Adrenal gland (tissue), 5 donors: ENCODE measurements around the gene GMPPA.

Experiments used
- POLR2A ChIP-seq, 2 donors: fragments of 450-650 bp; IDR thresholded peaks; one replicate each; pipeline ENCODE4 v1.6.1; 2017; ENCODE audit warnings: antibody characterized with exemption in 2 of 2, mild to moderate bottlenecking in 2 of 2, moderate library complexity in 1 of 2
- TF ChIP-seq, protein P1 (sequence below), 6 experiments: fragments of 450-650 bp in 4 of 6; fragments of 200-600 bp in 2 of 6; sonication (generic) in 1 of 6; IDR thresholded peaks; 1 replicate in 5 of 6; 2 replicates in 1 of 6; pipeline versions ENCODE4 v1.5.1 to v1.8.0; 2016 to 2021; ENCODE audit warnings: antibody characterized with exemption in 6 of 6, mild to moderate bottlenecking in 2 of 6, moderate library complexity in 1 of 6
- donor health status: DM: no; HTN: no; CAD: no.

DNA sequence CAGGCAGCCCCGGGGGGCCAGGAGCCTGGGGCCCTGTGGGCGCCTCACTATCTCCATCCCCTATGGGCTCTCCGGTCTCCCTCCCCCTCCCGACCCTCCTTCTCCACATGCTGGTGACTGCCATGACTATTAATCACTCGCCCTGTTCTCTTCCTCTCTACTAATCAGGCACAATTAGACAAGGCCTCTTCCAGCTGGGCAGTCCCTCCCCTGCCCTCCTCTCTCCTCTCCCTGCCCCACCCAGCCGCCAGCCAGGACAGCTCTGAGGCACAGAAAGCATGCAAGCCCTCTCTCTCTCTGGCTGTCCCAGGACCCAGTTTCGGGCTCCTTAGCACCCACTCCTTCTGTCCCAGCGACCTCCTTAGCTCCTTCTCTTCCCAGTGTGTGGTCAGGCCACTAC, 21.4 kb downstream of the GMPPA start:
- TF ChIP-seq, protein P1, sequence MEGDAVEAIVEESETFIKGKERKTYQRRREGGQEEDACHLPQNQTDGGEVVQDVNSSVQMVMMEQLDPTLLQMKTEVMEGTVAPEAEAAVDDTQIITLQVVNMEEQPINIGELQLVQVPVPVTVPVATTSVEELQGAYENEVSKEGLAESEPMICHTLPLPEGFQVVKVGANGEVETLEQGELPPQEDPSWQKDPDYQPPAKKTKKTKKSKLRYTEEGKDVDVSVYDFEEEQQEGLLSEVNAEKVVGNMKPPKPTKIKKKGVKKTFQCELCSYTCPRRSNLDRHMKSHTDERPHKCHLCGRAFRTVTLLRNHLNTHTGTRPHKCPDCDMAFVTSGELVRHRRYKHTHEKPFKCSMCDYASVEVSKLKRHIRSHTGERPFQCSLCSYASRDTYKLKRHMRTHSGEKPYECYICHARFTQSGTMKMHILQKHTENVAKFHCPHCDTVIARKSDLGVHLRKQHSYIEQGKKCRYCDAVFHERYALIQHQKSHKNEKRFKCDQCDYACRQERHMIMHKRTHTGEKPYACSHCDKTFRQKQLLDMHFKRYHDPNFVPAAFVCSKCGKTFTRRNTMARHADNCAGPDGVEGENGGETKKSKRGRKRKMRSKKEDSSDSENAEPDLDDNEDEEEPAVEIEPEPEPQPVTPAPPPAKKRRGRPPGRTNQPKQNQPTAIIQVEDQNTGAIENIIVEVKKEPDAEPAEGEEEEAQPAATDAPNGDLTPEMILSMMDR (IDR thresholded peaks at IDR 0.05): no peak
- TF ChIP-seq POLR2A (IDR thresholded peaks at IDR 0.05): no peak
